Activated T-helper 17 cell treated with anti-CD3 and anti-CD28 coated beads, Interleukin-2, amount 50 U/mL, for 72 hours (primary cell): ENCODE data around the gene HEXIM1. TPM values are rescaled to one million over a fixed set of nuclear protein-coding genes. Genes with fewer than 3 reads are reported as not detected.
"Not testable (repeated sequence)": the region's sequence is repeated elsewhere in the genome, so short reads cannot be mapped to it uniquely, and the experiment has no call there.

Experiments
- ATAC-seq: fragments of 150-1000 bp; cut with Tn5 transposase; replicated peaks from 2 replicates; pipeline ENCODE4 v1.10.0; 2021; ENCODE audit warnings: mild to moderate bottlenecking, moderate library complexity
- H3K27ac Mint-ChIP-seq: one replicate; pipeline ENCODE4 v1.8.0; 2022; ENCODE audit warnings: mixed read lengths
- H3K27me3 Mint-ChIP-seq: one replicate; pipeline ENCODE4 v1.8.0; 2022; ENCODE audit warnings: mixed read lengths
- H3K36me3 Mint-ChIP-seq: one replicate; pipeline ENCODE4 v1.8.0; 2022; ENCODE audit warnings: low read depth, mild to moderate bottlenecking, mixed read lengths
- H3K4me1 Mint-ChIP-seq: one replicate; pipeline ENCODE4 v1.8.0; 2022; ENCODE audit warnings: mixed read lengths
- H3K4me3 Mint-ChIP-seq: one replicate; pipeline ENCODE4 v1.8.0; 2022; ENCODE audit warnings: mild to moderate bottlenecking, mixed read lengths
- H3K9me3 Mint-ChIP-seq: one replicate; pipeline ENCODE4 v1.8.0; 2022; ENCODE audit warnings: mixed read lengths
- total RNA-seq, 2 donors: library from RNA; stranded (reverse); gene quantifications; one replicate each; pipeline ENCODE4 v1.2.3, GENCODE V29; 2022

Gene HEXIM1
- total RNA-seq, 2 donors from 2014 or later = 45.9 to 66.4 TPM

DNA sequence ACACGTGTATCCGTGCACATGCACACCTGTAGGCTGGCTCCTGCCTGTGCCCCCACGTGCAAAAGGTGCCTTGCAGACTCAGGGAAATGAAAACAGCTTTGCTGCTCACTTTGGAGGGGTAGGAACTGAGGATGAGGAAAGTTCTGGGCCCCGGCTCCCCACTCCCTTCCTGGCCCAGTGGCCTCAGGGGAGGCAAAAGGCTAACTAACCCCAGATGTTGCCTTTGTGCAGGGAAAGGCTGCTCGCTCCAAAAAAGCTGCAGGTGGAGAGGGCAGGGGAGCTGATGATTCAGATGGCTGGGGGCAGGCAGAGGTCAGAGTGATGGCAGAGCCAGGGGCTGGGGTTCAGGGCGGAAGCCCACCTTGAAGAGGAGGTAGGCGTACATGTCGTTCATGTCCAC, 28.3 kb upstream of the HEXIM1 start:
- ATAC-seq = no peak

DNA sequence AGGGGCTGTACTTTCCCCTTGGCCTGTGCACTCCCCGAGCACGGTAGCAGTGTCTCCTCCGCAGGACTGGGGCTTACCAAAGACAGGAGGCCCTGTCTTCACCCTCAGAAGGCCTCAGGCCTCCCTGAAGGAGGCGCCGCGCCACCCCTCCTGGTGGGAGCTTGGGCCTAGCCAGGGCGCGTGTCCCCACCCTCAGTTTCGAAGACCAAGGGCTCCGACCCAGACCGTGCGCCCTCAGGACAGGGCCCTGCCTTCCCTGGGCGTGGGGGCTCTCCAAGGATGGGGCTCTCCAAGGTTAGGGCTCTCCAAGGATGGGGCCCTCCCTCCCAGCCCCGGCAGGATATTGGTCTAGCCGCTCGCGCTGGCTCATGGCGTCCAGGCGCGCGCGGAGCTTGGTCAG, 27.7 kb upstream of the HEXIM1 start:
- no peaks in the 10 kb centered on the region for H3K9me3 Mint-ChIP-seq
- no peak overlapping the region for H3K4me3 Mint-ChIP-seq
- H3K27ac Mint-ChIP-seq = no peak overlapping the region
- ATAC-seq = no peak
- no peaks in the 10 kb centered on the region for H3K36me3 Mint-ChIP-seq
- no peaks in the 10 kb centered on the region for H3K27me3 Mint-ChIP-seq
- H3K4me1 Mint-ChIP-seq = peaks cover 5% of the 10 kb centered on the region

More for the DNA sequence above, 28.3 kb upstream of the HEXIM1 start:
- H3K4me3 Mint-ChIP-seq = no peak overlapping the region
- H3K4me1 Mint-ChIP-seq = peaks cover 5% of the 10 kb centered on the region
- no peaks in the 10 kb centered on the region for H3K9me3 Mint-ChIP-seq
- no peaks in the 10 kb centered on the region for H3K36me3 Mint-ChIP-seq
- H3K27ac Mint-ChIP-seq = no peak overlapping the region
- no peaks in the 10 kb centered on the region for H3K27me3 Mint-ChIP-seq

DNA sequence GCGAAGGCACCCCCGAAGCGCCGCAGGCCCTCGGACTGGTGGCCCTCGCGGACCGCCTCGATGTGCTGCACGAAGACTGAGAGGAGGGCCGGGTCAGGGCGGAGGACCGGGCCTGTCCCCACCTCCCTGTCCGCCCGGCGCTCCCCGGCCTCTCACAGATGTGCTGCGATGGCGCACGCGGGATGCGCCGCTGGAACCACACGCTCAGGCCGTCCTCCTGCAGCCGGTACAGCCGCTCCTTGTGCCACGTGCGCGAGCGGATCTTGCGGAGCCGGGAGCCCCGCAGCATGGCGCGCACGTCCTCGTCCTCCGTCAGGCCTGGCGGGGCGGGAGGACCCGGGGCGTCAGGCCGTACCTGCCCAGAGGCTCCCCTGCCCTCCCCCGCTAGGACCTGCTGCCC, 27.2 kb upstream of the HEXIM1 start:
- Mint-ChIP-seq H3K27me3 (no peaks in the 10 kb centered on the region), H3K9me3 (no peaks in the 10 kb centered on the region), H3K4me1 (no peaks in the 10 kb centered on the region), H3K4me3 (no peak overlapping the region), H3K27ac (no peak overlapping the region), H3K36me3 (no peaks in the 10 kb centered on the region)
- no peak for ATAC-seq

DNA sequence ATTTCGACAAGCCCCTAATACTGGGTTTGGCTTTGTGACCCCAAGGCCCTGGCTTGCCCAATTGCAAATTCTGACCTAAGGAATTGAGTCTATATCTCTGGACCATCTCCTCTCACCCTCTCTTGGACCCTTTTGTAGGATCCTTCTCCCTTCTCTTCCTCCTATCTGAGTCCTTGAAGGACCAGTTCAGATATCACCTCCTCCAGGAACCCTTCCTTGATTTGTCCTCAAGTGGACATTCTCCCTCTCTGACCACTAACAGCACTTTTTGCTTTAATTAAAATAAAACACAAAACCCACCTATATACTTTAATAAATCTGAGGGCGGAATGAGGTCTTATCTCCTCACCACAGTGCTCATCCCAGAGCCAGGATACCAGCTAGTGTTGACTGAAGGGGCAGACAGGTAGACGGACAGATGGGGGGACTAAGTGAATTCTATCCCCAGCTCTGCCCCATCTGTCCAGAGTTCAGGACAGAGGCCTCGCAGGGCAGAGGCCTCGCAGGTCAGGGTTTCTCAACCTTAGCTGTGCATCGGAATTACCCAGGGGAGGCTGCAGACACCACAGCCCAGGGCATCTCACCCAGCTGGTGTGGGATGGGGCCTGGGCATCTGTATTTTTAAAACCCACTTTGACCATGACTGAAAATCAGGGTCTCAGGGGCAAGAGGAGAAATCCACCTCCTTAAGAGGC, 25.1 kb upstream of the HEXIM1 start:
- no peaks in the 10 kb centered on the region for H3K4me1 Mint-ChIP-seq
- H3K9me3 Mint-ChIP-seq = no peaks in the 10 kb centered on the region
- no peaks in the 10 kb centered on the region for H3K36me3 Mint-ChIP-seq
- no peaks in the 10 kb centered on the region for H3K27me3 Mint-ChIP-seq
- no peak overlapping the region for H3K27ac Mint-ChIP-seq
- ATAC-seq = no peak
- H3K4me3 Mint-ChIP-seq = no peak overlapping the region

DNA sequence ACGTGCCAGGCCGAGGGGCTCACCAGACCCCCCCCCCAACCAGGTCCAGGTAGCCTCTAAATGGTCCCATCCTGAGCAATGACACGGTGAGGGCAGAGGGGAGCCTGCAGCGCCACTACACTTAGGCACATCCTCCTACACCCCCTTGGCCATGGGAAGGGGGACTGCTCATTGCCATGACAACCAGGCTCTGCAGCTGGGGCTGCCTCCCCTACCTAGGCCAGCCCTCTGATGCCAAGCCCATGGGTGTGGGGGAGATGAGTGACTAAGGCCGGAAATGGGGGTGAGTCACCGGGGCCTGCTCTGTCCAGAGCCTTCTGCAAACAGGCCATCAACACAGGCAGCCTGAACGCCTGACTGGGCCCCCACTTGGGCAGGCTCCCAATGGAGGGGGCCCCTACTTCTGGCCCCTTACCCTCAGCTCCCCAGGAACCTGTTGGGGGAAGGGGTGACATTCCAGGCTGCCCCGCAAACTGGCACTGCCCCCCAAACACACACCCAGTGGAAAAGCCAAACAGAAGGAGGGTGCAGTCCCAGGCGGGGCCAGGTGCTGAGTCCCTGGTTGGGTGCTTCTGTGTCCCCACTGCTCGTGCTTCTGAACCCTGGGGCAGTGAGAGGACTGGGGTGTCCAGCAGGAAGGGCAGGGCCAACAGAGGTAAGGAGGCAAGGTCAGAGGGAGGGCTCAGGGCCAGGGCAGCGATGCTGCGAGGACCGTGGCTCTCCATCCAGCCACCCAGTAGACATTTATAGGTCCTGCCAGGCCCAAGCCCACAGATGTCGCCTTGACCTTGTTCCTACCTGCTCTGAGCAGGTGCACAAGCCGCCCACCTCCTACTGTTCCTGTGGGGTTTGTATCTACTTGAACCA, 24.1 kb upstream of the HEXIM1 start:
- H3K27ac Mint-ChIP-seq = peak overlapping the region; percentile 46
- H3K36me3 Mint-ChIP-seq = no peaks in the 10 kb centered on the region

DNA sequence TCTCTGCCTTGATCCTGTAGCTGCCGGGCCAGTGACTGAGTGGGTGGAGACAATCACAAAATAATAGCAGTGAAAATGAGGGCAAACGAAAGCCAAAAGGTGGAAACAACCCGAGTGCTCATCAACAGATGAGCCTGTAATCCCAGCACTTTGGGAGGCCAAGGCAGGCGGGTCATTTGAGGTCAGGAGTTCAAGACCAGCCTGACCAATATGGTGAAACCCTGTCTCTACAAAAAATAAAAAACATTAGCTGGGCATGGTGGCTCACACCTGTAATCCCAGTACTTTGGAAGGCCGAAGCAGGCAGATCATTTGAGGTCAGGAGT, 23.5 kb upstream of the HEXIM1 start:
- peak overlapping the region; percentile 46 for H3K27ac Mint-ChIP-seq
- not testable (repeated sequence) for H3K27me3 Mint-ChIP-seq, H3K4me3 Mint-ChIP-seq, H3K4me1 Mint-ChIP-seq, ATAC-seq, H3K9me3 Mint-ChIP-seq, H3K36me3 Mint-ChIP-seq

More for the DNA sequence above, 24.1 kb upstream of the HEXIM1 start:
- ATAC-seq = peak; percentile 97
- Mint-ChIP-seq H3K4me3 (no peak overlapping the region), H3K27me3 (no peaks in the 10 kb centered on the region), H3K9me3 (no peaks in the 10 kb centered on the region), H3K4me1 (no peaks in the 10 kb centered on the region)

DNA sequence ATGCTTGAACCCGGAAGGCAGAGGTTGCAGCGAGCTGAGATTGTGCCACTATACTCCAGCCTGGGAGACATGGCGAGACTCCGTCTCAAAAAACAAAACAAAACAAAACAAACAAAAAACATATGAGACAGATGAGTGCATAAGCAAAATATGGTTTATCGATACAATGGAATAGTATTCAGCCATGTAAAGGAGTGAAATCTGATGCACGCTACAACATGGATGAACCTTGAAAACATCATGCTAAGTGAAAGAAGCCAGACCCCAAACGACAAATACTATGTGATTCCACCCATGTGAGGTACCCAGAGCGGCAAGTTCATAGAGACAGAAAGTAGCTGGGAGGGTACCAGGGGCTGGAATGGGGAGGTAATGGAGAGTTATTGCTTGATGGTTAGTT, 22.8 kb upstream of the HEXIM1 start:
- ATAC-seq = no peak

DNA sequence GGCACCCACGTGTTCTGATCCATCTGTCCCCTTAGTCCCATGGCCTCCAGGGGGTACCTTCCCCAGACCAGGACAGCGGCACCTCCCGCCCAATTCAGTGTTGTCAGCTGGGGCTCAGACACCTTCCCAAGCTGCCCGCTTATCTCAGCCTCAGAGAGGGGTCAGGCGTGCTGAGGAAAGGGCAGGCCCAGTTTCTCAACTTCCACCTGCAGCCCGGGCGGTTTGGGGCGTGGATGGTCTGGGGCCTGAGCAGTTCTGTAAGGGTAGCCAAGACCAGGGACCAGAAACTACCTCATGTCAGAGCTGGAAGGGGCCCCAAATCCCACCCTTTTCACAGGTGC, 21.1 kb upstream of the HEXIM1 start:
- no peak for ATAC-seq
- H3K36me3 Mint-ChIP-seq = no peaks in the 10 kb centered on the region
- H3K4me3 Mint-ChIP-seq = no peak overlapping the region
- peaks cover 7% of the 10 kb centered on the region for H3K4me1 Mint-ChIP-seq
- no peaks in the 10 kb centered on the region for H3K9me3 Mint-ChIP-seq
- no peak overlapping the region for H3K27ac Mint-ChIP-seq
- no peaks in the 10 kb centered on the region for H3K27me3 Mint-ChIP-seq

More for the DNA sequence above, 22.8 kb upstream of the HEXIM1 start:
- Mint-ChIP-seq H3K9me3 (no peaks in the 10 kb centered on the region), H3K4me1 (no peaks in the 10 kb centered on the region), H3K27ac (no peak overlapping the region), H3K27me3 (no peaks in the 10 kb centered on the region), H3K36me3 (no peaks in the 10 kb centered on the region), H3K4me3 (no peak overlapping the region)

DNA sequence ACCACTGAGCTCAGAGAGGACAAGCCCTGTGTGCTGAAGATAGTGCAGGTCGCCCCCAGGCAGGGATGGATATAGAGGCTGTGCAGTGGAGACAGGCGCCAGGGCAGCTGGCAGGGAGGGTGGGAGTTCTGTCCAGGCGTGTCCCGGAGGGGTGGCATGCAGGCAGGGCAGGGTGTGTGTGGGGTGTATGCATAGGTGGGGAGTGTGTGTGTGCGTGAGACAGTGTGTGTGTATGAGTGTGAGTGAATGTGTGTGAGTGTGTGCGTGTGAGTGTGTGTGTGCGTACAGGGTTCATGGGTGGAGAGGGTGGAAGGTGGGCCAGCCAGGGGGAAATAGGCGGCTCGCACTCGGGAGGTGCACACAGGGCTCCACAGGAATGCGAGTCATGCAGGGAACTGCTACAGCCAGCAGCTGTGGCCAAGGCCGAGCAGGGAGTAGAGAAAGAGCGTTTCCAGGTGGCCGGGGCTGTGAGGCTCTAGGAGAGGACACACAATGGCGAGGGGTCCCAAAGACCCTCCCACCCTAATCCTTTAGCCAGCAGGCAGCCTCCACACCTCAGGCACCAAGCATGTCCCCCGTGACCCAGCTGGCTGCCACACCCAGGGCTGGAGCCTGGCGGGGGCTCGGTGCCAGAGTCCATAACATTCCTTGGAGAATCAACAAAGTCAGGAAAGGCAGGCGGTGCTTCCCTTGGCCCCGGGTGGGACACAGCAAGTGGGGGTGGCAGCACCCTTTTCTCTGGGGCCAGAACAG, 20.6 kb upstream of the HEXIM1 start:
- Mint-ChIP-seq H3K4me3 (no peak overlapping the region), H3K9me3 (no peaks in the 10 kb centered on the region), H3K27me3 (no peaks in the 10 kb centered on the region), H3K27ac (peak overlapping the region; percentile 59), H3K4me1 (peaks cover 7% of the 10 kb centered on the region), H3K36me3 (no peaks in the 10 kb centered on the region)
- no peak for ATAC-seq

DNA sequence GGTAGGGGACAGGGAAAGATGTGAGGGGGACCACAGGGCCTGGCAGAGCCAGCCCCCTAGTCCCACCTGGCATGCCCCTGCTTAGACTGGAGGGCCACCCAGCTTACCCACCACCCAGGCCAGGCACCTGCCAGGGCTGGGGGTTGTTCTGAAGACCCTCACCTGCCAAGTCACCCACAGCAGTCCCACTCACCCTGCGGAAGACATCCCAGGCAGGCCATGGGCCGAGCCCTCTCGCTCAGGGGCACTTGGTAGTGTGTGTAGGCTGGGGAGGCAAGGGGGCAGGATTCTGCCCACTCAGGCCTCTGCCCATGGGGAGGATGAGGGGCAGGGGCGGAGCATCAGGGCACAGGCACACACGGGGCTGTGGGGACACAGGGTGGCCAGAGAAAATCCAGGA, 19.9 kb upstream of the HEXIM1 start:
- Mint-ChIP-seq H3K27ac (no peak overlapping the region), H3K4me1 (peaks cover 7% of the 10 kb centered on the region), H3K4me3 (no peak overlapping the region), H3K27me3 (no peaks in the 10 kb centered on the region), H3K9me3 (no peaks in the 10 kb centered on the region), H3K36me3 (no peaks in the 10 kb centered on the region)
- ATAC-seq = no peak

DNA sequence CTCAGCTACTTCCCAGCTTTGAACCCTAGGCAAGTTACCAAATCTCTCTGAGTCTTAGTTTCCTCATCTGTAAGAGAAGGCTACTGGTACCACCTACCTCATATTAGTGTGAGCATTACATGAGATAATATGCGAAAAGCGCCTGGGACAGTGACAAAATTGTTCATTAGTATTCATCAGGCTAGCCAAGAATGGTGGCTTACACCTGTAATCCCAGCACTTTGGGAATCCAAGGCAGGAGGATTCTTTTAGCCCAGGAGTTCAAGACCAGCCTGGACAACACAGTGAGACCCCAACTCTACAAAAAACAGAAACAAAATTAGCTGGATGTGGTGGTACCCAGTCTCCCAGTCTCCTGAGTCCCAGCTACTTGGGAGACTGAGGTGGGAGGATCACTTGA, 19.3 kb upstream of the HEXIM1 start:
- ATAC-seq = no peak
- Mint-ChIP-seq H3K27me3 (no peaks in the 10 kb centered on the region), H3K36me3 (no peaks in the 10 kb centered on the region), H3K4me3 (no peak overlapping the region), H3K4me1 (peaks cover 7% of the 10 kb centered on the region), H3K9me3 (no peaks in the 10 kb centered on the region), H3K27ac (no peak overlapping the region)

DNA sequence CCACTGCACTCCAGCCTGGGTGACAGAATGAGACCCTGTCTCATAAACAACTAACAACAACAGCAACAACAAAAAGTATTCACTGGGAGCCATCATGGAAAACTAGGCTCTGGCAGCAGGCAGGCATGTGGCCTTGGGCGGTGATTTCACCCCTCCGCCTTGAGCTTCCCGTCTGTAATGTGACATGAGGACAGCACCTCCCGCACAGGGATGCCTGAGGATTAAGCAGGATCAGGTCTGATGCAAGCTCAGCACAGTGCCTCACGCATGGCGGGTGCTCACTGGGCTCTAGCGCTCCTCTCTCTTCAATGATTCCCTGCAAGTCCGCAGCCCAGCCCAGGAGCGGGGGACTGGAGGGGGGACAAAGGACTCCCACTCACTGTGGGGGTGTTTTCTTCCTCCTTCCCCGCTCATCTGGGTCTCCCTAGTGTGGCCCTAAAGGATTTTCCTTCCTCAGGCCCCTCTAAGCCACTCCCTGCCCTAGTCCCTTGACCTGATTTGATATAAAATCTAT, 18.8 kb upstream of the HEXIM1 start:
- ATAC-seq = no peak
- no peak overlapping the region for H3K27ac Mint-ChIP-seq
- no peaks in the 10 kb centered on the region for H3K36me3 Mint-ChIP-seq
- H3K4me3 Mint-ChIP-seq = no peak overlapping the region
- H3K27me3 Mint-ChIP-seq = no peaks in the 10 kb centered on the region
- H3K9me3 Mint-ChIP-seq = no peaks in the 10 kb centered on the region
- peaks cover 7% of the 10 kb centered on the region for H3K4me1 Mint-ChIP-seq

DNA sequence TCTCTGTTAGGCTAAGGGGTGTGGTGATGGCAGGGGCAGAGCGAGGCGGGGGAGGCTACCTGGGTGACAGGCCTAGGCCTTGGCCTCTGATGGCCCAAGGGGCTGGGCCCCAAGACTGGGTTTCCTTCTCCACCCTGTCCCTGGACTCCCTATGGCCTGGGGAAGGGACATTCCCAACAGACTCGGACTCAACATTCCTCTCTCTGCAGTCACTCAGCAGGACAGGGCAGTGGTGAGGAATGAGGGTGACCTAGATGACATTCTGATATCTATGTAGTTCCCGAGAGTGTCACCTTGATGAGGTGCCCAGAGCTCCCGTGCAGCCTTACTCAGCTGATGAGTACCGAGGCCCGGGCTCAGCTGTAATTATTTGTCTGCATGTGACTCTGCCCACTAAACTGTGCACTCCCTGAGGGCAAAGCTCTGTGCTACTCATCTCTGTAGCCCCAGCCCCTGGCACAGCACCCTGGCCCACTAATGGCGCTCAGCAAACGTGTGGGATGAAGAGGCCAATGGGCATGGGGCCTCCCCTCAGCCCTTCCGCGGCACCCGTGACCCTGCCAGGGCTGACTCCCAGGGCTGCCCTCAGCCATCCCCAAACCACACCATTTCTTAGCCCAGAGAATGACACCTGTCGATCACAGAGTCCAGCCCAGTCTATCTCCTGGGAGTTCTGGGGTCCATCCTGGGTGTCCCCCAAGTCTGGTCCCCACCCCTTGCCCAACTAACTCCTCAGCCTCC, 18.2 kb upstream of the HEXIM1 start:
- Mint-ChIP-seq H3K36me3 (no peaks in the 10 kb centered on the region), H3K27ac (no peak overlapping the region)
- no peak for ATAC-seq

More for the DNA sequence above, 18.2 kb upstream of the HEXIM1 start:
- peaks cover 7% of the 10 kb centered on the region for H3K4me1 Mint-ChIP-seq
- H3K27me3 Mint-ChIP-seq = no peaks in the 10 kb centered on the region
- no peaks in the 10 kb centered on the region for H3K9me3 Mint-ChIP-seq
- H3K4me3 Mint-ChIP-seq = no peak overlapping the region
